ENCODE data around the gene GAR1.
"Not testable (repeated sequence)": the region's sequence is repeated elsewhere in the genome, so short reads cannot be mapped to it uniquely, and the experiment has no call there.

Gene GAR1

DNA sequence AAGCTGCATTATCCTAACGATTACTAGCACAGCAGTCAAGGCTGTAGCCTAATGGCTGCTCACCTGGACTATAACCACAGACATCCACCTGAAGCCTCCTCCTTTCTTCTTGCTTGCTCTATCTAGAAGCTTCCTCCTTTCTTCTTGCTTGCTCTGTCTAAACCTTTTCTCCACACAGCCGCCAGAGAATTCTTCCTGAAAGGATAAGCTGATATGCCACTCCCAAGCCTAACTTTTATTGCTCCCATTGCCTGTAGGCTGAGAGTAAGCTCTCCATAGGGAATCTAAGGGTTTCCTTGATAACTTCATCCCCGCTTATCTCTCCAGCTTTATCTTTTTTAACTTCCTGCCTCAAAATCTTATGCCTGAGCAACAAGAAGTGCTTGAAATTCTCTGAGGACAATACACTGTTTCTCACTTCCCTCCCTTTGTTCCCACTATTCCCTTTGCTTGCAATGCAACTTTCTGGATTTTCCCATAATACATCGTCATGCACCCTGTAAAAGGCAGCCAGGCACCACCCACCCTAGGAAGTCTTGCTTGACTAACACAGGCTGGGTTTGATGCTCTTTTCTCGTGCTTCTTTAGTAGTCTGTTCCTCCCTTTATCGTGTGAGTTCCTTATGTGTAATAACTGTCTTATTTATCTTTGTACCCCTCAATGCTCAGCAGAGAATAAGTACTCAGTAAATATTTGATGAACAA, 31.0 kb downstream of the GAR1 start:
- DNase-seq (ENCODE audit: low read depth): no peak

DNA sequence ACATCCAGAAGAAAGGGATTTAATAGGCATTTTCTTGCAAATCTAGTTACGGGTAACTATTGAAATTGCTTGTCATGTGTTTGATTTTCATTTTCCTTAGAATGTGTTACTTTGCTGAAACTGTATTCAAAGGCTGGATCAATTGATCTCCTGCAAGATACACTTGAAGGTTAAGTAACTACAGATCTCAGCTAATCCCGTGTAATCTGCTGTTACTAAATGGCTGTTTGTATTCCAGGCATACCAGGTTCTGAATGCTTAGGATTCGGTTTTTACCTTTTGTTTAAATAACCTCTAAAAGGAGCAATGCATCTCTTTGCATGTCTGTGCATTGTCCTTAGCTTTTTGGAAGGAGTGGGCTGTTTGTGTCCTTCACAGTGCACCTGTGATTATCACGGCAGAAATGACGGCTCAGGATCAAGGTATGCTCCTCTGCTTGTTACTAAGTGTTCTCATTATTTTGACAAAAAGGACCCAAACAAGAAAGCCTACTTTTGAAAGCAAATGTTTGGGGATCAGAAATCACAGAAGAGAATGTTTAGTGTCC, 32.4 kb downstream of the GAR1 start, which contains the start of gene LRIT3:
TSS of gene LRIT3 (plus strand) at position 212 of the 547 bp plus-strand sequence. CDS start at position 307, 95 bp downstream.
- no peak for DNase-seq (ENCODE audit: low read depth)

DNA sequence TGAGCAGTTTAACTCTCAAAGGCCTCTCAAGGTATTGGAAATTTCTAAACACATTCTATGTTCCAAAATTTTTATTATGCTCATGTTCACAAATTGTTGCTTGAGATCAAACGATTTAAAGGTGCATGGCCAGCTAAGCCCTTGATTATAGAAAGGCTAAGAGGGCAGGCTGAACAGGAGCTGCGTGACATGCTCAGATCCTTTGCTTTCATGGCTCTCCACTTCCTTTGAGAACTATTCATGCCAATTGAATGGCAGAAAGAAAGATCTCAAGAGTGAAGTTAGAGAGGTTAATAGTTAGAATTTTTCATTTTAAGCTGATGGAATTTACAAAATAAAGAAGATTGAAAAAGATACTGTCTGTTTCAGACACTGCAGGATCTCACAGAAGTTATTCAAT, 32.9 kb downstream of the GAR1 start:
- no peak for DNase-seq (ENCODE audit: low read depth)

DNA sequence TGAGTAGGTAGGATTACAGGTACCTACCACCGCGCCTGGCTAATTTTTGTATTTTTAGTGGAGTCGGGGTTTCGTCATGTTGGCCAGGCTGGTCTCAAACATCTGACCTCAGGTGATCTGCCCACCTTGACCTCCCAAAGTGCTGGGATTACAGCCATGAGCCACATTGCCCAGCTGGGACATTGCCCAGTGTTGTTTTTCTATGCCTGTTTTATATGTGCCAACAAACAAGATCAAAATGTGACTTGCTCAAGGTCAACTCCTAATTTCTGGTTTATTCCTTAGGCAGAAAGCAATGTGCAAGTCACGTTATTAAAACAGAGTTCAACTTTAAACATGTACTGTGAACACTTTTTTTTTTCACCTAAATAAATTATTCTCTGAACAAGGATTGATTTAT, 35.0 kb downstream of the GAR1 start:
- DNase-seq (ENCODE audit: low read depth): no peak

DNA sequence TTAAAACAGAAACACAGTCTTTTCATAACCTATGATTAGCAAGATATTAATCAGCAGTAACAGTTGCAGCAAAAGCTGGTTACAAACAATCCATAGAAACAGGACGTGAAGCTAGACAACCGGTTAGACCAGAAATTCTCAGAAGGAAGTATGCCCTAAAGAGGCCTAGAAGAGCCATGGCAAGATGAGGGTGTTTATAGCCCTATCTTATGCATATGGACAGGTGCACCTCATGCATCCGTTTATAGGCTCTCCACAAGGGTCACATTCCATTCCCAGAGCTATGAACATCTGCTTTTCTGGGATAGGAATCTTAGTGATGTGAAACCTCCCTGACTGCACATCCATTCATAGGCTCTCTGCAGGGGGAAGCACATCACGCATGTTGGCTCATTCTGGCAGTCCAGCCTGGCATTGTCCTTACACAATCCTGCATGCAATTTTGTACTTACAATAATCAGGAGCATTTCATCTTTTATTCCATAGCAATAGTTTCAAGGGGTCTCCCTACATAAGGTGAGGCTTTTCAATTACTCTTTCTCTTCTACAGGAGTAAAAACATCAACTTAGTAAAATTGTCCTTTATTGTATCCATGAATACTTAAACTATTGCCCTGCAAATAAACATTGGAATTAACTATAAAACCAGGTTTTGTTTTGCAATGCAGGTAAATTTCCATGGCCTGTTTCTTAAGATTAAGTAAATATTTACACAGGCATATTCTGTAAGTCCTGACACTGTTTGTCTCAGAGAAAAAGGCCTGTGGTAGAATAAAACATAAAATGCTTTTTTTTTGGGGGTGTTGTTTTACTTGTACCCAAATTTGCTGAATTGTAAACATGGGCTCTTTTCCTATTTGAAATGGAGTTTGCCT, 44.1 kb downstream of the GAR1 start:
- not testable (repeated sequence) for DNase-seq (ENCODE audit: low read depth)

DNA sequence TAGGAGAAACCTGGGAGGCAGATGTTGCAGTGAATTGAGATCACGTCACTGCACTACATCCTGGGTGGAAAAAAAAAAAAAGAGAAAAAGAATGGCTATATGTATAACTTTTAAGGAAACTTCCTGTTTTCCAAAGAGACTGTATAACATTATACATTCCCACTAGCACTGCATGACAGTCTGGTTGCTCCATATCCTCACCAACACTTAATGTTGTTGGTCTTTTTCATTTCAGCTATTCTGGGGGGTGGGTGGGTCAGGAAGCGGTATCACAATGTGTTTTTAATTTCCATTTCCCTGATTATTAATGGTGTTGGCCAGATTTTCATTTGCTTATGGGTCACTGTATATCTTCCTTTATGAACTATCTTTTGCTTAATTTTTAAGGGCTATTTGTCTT, 45.7 kb downstream of the GAR1 start:
- DNase-seq (ENCODE audit: low read depth): no peak

DNA sequence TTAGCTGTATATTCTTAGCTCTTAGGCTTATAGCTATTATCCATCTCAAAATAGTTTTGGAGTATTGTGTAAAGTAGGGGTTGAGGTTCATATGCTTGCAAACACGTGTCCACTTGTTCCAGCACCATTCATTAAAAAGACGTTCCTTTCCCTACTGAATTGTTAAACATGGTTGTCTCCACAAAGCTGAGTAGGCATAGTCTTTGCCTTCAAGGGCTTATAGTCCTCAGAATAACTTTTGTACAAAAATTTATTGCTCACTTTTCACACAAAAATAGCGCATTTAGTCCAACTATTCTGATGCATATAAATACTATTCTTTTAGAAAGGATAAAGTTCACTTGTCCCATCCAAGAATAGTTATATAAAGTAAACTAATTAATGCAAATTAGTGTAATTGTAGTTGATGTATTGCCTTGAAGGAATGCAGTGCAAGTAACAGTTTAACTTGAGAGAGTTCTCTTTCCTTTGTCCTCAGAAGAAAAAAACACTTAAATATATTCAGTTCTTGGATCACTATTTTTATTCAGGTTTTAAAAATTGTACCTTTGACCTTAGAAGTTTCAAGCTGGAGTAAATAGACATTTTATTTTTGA, 46.5 kb downstream of the GAR1 start:
- DNase-seq (ENCODE audit: low read depth): no peak

DNA sequence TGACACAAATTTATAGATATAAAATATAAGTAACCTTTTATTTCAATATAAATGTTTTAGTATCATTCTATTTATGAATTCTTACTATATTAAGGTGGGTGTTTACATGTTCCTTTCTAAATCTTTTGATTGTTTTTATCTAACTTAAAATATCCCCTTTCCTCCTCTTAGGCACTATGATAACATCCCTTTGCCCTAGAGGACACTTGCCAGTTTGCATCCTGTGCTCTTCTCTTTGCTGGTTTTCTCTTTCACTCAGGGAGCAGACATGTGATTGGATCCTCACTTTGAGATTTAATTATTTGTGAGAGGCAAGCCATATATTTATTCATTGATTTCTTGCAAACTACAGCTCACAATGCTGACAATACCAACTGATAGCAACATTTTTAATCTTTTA, 48.6 kb downstream of the GAR1 start:
- DNase-seq (ENCODE audit: low read depth): no peak

DNA sequence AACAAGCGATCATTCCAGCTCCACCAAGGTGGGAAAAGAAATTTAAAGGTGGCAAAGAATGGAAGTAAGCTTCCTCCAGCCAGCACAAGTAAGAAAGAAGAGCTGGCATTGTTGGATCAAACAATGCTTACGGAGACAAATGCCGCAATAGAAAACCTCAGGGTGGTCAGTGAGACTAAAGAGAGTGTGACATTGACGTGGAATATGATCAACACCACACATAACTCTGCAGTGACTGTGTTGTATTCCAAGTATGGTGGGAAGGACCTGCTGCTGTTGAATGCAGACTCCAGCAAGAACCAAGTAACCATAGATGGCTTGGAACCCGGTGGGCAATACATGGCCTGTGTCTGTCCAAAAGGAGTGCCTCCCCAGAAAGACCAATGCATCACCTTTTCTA, 54.5 kb downstream of the GAR1 start:
- DNase-seq (ENCODE audit: low read depth): no peak

DNA sequence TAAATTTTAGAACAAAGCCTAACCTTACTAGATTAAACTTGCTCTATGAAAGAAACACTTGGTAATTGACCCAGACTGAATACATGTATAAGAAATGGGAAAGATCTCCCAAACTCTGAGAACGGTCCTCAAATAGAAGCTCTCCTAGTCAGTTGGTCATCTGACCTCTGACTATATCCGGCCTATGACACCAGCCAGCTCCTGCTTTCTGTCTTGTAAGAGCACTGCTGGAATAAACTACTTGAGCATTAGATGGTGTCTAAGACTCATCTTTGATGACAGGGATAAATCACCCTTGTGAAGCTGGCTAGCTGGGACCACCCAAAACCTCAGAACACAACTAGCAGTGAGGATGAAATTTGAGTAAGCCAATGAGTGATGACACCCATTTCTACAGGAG, 56.5 kb downstream of the GAR1 start:
- no peak for DNase-seq (ENCODE audit: low read depth)

DNA sequence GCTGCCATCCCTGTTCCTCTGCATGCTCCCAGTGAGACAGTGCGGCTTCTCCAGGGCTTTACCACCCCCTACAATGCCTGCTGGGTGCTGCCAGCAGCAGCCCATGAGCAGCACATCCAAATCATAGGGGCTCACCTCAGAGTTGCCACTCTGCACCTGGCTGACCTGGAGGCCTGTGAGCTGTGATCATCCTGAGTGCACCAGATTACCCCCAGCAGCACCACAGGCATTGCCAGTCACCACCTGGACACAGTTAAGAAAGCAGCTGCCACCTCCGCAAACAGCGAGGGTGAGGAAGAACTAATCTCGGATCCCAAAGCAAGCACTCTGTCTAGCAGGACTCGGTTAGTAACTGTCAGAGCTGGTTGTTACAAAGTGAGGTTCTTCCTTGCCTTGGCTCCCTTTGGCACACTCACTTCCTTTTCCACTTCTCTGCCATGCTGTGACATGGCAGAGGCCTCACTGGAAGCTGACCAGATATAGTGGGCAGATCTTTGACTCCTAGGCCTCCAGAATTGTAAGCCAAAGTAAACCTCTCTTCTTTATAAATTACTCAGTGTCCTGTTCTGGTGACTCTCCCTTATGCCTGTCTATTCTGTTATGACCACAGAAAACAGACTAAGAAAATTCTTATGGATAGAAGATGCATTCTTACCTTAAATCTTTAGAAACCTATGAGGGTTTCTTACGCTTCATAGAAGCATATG, 57.5 kb downstream of the GAR1 start:
- DNase-seq (ENCODE audit: low read depth): no peak

DNA sequence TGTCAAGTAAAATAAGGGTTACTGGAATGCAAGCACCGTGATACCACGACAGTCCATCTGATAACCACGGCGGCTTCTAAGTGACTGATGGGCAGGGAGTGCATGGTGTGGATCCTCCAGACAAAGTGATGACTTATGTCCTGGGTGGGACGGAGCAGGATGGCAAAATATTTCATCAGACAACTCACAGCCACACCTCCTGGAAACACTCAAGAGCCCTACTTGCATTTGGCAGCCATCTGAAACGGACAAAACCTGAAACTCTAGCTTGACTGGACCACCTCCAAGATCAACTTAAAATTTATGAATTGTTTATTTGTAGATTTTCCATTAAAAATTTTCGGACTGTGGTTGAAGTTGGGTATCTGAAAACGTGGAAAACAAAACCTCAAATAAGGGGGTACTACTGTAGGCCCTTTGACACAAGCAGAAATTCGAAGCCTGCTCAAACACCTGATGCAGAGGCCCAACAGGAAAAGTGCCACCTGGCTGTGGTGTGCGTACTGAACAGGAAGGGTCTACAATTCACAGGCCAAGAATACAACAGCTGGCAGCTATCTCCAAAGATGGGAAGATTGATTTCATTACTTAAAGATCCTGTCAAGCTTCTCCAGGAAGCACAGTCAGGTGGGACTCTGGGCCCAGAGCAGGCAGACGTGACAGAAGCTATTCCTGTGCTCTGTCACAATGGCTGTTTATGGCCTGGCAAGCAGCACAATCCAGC, 58.4 kb downstream of the GAR1 start:
- no peak for DNase-seq (ENCODE audit: low read depth)

All from stimulated activated CD8-positive, alpha-beta memory T cell treated with anti-CD3 and anti-CD28 coated beads, Interleukin-15, amount 100 ng/mL, for 1 hour (primary cell).